Measurements from ENCODE around the gene AP5S1.

DNA sequence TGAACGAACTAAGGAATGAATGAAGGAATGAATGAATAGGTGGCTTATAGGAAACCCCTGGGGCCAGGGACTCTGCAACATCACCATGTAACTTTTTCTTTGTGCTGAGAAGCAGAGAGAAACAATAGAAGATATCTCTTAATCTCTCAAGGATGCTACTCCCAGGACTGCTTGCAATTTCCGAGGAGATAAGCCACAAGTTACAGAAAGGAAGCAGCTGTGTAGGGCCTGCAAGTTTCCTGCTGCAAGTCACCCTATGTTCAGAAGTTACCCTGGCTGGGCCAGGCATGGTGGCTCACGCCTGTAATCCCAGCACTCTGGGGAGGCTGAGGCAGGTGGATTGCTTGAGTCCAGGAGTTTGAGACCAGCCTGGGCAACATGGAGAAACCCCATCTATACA, 19.0 kb downstream of the AP5S1 start:
- TF ChIP-seq, protein P1, sequence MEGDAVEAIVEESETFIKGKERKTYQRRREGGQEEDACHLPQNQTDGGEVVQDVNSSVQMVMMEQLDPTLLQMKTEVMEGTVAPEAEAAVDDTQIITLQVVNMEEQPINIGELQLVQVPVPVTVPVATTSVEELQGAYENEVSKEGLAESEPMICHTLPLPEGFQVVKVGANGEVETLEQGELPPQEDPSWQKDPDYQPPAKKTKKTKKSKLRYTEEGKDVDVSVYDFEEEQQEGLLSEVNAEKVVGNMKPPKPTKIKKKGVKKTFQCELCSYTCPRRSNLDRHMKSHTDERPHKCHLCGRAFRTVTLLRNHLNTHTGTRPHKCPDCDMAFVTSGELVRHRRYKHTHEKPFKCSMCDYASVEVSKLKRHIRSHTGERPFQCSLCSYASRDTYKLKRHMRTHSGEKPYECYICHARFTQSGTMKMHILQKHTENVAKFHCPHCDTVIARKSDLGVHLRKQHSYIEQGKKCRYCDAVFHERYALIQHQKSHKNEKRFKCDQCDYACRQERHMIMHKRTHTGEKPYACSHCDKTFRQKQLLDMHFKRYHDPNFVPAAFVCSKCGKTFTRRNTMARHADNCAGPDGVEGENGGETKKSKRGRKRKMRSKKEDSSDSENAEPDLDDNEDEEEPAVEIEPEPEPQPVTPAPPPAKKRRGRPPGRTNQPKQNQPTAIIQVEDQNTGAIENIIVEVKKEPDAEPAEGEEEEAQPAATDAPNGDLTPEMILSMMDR (IDR thresholded peaks at IDR 0.05) = no peak
- TF ChIP-seq POLR2A (IDR thresholded peaks at IDR 0.05) = no peak
